Stimulated activated CD4-positive, alpha-beta T cell treated with anti-CD3 and anti-CD28 coated beads, Interleukin-2, amount 100 ng/mL, for 4 hours (primary cell): Measurements from ENCODE around the gene U2SURP.

Source experiments
- DNase-seq: peaks from one replicate; pipeline ENCODE4 v3.0.0-alpha.2; 2020; ENCODE audit warnings: low read depth

Gene U2SURP

DNA sequence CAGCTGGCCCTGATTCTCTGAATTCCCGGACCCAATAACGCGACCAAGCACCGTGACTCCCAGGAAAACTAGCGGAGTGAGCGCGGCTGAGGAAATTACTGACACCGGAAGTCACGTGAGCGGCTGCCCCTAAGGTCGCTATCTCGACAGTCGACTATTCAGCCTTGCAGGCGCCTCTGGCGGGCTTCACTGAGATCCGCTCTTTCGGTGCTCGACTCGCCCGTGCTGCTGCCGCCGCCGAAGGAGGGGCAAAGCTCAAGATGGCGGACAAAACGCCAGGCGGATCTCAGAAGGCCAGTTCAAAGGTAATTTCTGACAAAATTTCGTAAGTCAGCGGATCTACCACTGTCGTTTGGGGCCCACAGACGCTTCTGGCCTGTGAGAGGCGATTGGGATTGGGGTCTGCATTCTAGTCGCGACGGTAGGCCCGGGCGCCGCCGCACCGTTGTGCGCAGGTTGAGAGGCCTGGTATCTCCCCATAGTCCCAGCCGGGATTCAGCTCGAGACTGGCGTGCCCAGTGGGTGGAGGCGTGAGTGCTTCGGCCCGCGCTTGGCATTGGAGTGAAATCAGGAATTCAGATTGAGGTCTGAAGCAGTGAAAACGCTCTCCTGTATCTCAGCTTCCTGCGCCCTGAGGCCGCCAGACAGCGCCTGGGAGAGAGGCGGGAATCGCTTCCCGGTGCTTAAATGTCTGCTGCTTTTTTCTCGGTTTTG lies at the start of gene U2SURP:
Gene U2SURP (plus strand): TSS at position 202 of the 714 bp plus-strand sequence. CDS start 59 bp downstream, at position 261.
- DNase-seq, result peak; percentile 84

DNA sequence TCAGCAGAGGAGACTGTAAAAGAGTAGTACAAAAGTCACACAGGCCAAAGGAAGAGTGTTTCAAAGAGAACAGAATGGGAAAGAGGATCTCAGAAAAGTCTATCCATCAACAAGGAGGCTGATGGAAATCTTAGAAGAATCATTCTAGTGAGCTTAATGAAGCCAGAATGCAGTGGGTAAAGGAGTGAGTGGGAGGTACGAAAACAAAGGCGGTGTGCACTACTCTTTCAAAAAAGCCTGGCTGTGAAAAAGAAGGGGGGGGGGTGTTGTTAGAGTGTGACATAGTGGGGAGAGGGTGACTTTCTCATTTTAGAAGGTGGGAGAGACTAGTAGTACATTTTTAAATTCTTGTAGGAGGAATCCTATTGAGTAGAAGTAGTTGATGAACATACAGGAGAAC lies 49.6 kb upstream of the U2SURP start:
- no peak for DNase-seq

DNA sequence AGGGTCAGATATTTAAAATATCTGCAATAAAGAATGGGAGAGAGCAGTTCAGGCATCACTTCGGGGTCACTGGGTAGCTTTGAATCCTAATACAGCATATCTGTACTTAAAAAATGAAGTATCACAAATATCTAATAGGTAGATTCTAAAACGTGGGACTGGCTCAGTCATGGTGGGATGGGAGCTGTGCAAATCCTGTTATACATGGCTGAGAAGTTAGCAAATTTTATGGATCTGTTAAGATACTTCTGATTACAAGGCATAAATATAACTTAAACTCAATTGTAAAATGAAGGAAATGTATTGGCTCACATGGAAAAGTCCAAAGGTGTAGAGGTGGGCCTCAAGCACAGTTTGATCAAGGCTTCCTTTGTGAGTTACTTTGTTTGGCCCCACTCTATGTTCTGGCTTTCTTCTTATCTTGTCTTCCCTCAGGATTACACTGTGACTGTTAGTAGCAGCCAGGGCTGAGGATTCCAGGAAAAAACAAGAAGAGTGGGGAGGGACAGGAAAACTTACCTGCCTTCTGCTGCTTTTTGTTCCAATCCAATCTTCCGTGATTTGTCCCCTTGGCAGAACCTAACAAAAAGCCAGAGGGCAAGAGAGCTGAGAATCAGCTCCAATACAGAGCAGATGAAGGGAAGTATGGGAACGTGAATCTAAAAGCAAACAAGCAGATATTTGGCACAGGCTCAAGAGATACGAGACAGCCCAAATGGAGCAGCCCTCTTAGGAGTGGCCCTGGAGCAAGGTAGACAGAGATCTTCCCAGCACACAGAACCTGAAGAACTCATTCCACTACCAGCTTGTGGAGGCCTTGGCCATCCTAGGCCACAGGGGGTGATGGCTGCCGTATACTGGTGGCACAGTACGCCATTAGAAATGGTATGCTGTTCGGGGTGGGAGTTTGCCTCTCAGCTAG lies 48.8 kb upstream of the U2SURP start:
- no peak for DNase-seq

DNA sequence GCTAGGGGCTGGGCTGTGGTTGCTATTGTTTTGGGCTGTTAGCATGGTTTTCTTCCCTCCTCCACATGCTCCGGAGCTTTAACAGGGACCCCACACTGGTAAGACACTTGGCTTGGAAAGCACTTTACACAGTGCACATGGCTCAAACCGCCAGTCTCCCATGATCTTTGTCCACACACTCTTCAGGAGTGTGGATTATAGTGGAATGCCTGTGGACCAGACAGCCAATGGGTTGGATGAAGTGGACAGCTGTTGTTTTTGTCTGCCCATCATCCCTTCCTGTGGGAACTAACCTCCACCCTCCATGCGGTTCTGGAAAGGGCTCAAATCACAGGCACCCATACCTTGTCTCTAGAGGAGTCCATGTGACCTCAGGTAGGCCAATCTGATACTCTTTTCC lies 47.9 kb upstream of the U2SURP start:
- no peak for DNase-seq

DNA sequence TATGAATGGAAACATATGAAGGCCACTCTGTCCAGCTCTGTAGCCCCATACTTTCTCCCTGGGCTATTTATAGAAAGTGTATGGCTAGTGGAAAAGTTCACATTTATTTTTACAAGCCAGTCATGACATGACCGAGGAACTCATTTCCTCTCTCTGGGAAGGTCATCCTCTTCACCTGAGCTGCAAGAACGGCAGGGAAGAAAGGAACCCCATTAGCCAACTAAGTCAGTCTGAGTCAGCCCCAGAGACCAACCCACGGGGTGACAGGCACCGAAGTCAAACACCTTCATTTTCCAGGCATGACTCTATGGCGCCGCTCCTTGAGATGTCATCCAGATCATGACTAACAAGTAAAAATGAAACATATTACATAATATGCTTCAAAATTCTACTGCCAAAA lies 42.7 kb upstream of the U2SURP start:
- peak; percentile 15 for DNase-seq

DNA sequence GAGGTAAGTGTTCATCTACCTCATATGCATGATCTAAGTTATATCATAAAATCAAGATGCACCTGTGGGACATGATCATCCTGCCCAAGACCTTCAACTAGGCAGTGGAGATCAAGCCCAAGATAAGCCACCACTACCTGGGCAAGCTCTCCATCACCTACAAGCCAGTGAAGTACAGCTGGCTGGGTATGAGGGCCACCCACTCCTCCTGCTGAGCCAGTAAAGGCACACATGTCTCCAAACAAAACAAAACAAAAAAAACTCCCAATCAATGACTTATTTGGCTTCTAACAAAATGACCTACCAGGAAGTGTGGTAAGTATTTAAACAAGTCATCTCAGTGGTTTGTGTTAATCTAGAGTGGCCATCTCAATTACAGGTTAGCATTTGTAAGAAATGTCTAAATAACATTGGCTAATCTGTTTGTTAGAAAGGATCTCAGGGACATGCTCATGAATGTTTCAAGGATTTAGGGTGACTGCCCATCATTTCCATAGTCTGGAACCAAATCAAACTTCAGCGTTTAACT lies 41.0 kb upstream of the U2SURP start:
- DNase-seq, result no peak

DNA sequence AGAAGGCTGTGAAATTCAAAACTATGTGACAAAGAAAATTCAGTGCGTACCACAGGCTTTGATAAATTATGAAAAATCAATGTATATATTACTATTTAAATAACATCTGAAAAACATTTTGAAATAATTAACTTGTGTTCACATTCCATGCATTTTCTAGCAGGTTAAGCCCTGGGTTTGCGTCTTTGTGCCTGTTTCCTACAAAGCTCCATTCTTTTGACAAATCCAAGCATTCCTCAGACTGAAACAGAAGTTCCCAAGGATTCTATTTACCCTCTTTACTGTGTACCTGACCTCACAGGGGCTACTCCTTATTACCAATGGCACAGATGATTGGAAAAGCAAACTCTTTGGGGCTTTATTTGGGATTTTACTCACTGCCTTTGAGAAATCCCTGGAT lies 39.8 kb upstream of the U2SURP start:
- no peak for DNase-seq

DNA sequence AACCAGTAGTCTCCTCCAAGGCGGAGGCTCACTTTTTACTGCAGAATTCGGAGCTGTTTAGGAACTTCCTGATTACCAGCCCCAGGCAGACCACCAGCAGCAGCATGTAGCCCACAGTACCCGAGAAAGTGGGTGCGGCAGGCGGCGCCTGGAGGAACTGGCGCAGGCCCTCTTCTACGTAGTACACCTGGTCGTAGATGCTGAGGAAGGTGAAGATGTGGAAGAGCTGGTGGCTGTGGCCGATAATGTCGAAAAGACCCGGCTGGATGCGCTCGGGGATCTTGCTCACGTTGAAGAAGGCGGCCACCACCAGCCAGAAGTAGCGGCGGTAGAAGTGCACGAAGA lies 39.2 kb upstream of the U2SURP start:
- DNase-seq, result no peak

DNA sequence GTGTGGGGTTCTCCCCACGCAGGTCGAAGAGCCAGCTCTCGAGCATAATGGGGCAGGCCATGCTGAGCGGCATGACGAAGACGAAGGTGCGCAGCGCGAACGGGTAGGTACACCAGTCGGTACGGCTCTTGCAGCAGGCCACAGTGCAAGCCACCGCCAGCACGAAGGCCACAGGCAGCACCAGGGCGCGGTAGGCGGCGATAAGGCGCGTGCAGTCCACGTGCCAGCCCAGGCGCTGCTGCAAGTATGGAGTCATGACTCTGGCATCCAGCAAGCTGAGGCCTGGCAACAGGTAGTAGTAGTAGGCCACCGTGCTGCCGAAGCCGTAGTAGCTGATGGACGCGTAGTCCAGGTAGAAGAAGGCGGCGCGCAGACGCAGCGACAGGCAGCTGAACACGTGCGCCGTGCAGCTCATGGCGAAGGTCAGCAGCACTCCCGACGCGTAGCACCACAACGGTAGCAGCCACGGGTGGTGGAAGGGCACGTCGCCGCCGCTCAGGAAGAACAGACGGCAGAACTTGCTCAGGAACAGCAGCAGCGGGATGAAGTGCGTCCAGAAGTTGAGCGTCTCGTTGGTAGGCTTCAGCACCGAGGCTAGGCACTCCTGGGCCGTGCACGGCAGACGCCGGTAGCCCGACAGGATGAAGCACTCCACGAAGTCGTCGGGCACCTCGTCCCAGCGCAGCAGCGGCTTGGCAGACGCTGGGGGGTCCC lies 38.7 kb upstream of the U2SURP start:
- no peak for DNase-seq

DNA sequence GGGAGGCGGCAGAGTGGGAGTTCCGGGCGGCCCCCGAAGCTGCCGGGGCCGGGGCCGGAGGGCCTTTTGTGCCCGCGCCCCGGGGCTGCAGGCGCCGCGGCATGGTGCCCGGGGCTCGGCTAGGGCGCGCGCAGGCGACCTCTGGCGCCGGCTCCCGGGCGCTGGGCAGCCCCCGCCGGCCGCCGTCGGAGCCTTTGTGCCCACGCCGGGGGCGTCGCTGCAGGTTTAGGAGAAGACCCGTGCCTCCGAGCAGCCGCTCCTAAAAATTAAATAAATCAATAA lies 38.2 kb upstream of the U2SURP start:
- no peak for DNase-seq

DNA sequence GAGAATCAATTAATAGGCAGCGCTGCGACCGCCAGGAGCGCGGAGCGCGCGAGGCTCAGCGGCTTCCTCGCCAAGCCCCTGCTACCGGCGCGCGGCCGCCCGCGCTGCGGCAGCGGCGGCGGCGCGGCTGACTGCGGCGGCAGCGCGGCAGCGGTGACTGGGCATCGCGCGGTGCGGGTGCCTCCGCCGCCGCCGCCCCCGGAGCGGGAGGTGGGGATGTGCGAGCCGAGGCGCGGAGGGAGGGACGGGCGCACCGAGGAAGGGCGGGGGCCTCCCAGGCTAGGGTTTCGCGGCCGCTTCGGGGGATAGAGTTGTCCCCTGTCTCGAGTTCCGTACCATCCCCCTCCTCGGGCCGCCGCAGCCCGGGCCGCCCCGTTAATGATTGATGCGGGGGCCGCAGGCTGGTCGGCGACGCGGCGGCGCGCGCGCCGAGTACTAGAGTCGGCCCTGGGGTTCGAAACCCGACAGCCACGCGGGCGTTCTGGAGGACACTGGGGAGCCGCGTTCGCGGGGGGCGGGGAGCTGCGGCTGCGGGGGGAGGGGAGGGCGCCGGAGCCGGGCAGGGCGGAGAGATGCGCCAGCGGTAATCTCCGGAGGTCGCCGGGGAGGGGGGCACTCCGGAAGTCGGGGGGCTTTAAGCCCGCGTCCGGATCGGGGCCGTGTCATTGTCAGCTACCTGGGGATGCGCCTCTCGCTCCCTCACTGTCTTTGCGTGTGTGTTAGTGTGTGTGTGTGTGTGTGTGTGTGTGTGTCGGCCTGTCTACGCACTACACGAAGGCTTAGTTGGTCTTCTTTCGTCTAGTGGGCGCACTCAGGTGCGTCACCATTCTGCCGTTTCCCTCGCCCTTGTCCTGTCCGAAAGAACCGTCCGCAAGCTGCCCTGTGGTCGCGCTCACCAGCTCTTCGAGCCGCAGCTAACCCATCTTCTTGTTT lies 37.6 kb upstream of the U2SURP start, which contains the start of gene PAQR9:
Gene PAQR9 (minus strand): TSS at position 159 of the 933 bp plus-strand sequence. CDS start 338 bp downstream, outside the sequence.
- DNase-seq, result no peak

DNA sequence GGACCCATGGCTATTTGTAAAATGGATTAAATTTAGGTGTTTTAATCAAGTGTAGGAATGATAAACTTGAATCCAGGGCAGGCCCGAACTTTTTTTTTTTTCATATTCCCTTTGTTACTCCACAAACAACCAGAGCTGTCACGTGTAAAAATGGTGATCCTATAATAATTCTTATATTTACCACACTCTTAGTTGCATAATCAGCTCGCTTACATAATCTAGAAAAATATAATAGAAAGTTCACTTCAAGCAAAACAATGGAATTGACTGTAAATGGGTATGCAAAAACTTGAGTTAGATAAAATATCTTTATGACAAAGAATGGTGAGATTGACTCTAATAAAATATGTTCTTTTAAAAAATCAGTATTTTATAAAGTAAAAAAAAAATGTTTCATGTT lies 35.8 kb upstream of the U2SURP start:
- no peak for DNase-seq

DNA sequence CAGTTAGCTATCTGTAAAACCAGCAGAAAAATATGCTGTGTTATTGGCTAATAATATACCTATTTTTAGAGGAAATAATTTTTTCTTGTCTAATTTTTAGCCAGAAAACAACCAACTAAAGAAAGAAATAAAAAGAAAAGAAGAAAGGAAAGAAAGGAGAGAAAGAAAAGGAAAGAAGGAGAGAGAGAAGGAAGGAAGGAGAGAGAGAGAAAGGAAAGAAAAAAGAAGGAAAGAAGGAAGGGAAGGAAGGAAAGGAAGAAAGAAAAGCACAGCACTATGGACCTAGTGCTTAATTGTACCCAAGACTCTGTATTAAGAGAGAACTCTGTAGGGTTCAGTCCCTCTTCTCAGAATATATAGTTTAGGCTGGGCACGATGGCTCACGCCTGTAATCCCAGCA lies 34.6 kb upstream of the U2SURP start:
- no peak for DNase-seq

DNA sequence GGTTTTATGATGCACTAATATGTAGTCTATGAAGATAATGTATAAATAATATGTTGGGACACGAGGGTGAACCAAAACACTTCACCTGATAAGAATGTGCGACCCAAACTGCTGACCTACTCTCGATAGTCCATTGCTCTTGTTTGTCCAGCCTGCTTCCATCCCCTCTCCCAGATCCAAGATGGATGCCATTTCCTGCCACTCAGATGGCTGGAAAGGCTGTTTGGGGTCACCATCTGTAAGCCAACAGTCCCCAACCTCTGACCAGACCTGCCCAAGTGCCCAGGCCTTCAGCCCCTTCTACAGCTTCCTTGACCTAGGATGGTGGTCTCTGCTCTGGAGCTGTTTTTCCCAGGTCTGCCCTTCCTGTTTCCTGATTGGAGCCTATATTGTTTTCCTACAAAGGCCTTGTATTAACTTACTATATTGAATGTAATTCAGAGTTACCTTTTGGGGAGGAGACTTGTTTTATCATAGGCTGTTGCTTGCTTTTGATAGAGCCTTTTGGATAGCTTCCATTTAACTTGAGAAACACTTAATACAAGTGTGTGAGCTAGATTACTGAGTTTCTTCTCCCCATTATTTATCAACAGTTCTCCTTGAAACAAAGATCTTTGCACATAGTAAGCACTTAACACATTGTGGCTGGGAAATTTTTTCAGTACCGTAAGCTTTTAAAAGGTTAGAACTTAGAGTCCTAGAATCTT lies 32.9 kb upstream of the U2SURP start:
- no peak for DNase-seq

DNA sequence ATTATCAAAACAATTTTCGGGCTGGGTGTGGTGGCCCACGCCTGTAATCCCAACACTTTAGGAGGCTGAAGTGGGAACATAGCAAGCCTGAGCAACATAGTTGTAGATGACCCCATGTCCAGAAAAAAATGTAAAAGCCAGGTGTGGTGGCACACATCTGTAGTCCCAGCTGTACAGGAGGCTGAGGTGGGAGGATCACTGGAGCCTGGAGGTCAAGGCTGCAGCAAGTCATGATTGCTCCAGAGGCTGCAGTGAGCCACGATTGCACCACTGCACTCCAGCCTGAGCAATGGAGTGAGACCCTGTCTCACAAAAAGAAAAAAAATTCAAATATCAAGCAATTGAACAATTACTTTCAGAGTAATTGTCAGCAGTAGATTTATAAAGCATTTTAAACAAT lies 29.9 kb upstream of the U2SURP start:
- DNase-seq, result no peak

DNA sequence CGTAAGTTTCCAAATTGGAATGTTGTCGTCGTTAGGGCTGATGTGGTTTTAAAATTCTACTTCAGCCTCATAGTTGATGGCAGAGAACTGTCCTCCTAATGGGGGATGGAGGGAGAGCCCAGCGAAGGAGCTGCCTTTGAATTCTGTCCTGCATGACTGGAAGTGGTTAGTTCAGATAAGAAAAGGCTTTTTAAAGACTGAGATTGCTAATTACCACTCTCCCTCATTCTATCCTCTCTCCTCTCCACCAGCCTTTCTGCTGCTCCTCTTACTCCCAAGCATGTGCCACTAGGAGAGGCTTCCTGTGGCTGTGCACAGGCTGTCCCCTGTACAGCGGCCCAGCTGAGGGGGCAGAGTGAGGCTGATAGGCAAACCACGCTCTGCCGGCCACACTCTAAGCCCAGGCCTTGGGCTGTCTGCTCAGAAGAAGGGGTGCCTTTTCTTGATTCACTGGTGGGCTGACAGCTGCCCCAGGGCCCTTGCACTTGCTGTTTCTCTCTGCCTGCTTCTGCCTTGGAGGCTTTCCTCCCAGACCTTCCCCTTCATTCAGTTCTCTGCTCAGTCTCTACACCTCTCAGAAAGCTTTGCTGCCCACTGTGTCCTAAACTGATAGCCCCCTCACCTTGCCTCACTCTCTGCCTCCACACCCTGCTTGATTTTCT lies 29.1 kb upstream of the U2SURP start:
- DNase-seq, result no peak

DNA sequence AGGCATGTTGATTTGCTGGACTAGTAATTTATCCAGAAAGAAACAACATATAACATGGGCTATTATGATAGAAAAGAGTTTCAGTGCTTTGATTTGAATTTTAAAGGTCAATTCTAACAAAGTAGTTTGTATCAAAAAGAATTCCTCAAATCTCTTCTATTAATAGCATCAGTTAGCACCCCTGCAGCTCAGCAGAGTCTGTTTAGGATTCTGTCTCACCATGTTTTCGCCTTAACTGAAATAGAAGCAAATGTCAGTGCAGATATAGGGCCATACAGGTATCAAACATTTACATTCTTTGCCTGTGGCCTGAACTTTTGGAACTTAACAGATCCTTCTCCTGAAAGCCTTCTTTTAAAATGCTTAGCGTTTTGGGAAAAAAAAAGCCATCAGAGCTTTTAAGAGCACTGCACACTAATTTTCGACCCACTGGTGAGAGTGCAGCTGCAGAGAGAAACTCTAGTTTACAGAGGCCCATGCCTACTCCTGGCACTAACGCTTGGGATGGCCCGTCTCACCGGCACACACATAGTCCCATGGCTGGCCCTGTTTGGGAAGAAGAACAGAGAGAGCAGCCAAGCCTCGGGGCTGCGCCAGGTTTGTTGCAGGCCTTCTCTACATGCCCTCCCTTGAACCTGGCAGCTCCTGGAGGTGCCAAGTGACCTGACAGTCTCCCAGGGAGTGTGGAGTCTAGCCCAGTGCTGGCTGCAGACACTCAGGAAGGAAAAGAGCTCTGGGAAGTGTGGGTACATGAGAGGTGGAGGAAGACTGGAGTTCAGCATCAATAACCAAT lies 28.0 kb upstream of the U2SURP start:
- DNase-seq, result no peak

DNA sequence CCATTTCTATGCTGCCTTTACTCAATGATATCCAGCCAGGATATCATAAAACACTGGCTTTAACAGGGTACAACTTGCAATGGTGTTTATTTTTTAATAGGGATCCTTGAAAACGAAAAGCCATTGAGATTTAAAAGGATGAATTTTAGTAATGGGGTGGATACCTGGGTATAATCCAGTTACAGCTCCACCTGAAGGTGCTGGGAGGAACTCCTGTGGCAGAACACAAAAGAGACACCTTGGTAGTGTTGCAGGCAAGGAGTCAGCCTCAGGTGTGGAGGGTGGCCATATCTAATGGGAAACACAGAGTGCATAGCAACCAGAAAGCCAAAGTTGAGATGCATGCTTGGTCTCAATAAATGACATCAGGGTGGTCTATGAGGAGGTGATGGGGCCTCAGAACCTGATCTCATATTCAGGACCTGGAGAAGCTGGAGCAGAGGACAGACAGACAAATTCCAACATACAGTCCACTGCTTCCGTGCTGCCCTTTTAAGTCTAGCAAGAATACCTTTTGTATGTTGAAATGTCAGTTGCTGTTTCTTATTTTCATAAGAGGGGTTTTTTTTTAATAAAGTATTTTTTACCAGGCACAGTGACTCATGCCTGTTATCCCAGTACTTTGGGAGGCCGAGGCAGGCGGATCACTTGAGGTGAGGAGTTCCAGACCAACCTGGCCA lies 25.9 kb upstream of the U2SURP start:
- no peak for DNase-seq
